SK-N-SH treated with all-trans-retinoic acid at 6 μM for 48 hours (cell line): Measurements from ENCODE around the gene MIPEP.

Experiments
- ATAC-seq: fragments of 200-7000 bp; cut with Tn5 transposase; 3 replicates; pipeline ENCODE4 v1.9.1; 2020; ENCODE audit warnings: mild to moderate bottlenecking, moderate library complexity
- ARNTL ChIP-seq: fragments of 450-650 bp; formaldehyde crosslinking; IDR thresholded peaks from 2 replicates; pipeline ENCODE4 v1.5.0; 2020; ENCODE audit warnings: low read depth, mild to moderate bottlenecking, moderate library complexity, borderline replicate concordance
- BACH2 ChIP-seq: fragments of 250-450 bp; sonication (Bioruptor Pico); IDR thresholded peaks from 2 replicates; pipeline ENCODE4 v1.9.0; 2021; ENCODE audit warnings: mild to moderate bottlenecking, borderline replicate concordance
- CSDC2 ChIP-seq: fragments of 250-450 bp; sonication (Bioruptor Pico); IDR thresholded peaks from 2 replicates; pipeline ENCODE4 v1.5.0; 2020; ENCODE audit warnings: mild to moderate bottlenecking, moderate library complexity
- ESRRG ChIP-seq: fragments of 250-450 bp; sonication (Bioruptor Pico); IDR thresholded peaks from 2 replicates; pipeline ENCODE4 v1.6.1; 2021; ENCODE audit warnings: mild to moderate bottlenecking
- GLIS3 ChIP-seq: fragments of 250-450 bp; sonication (Bioruptor Pico); IDR thresholded peaks from 2 replicates; pipeline ENCODE4 v1.5.0; 2020; ENCODE audit warnings: mild to moderate bottlenecking, moderate library complexity
- ISL1 ChIP-seq: fragments of 250-450 bp; sonication (Bioruptor Pico); IDR thresholded peaks from 2 replicates; pipeline ENCODE4 v2.1.2; 2022; ENCODE audit warnings: mild to moderate bottlenecking, moderate library complexity
- PPARA ChIP-seq: fragments of 250-450 bp; sonication (Bioruptor Pico); IDR thresholded peaks from 2 replicates; pipeline ENCODE4 v1.5.0; 2020; ENCODE audit warnings: mild to moderate bottlenecking, borderline replicate concordance
- RARB ChIP-seq: fragments of 250-450 bp; sonication (Bioruptor Pico); IDR thresholded peaks from 2 replicates; pipeline ENCODE4 v1.8.0; 2021; ENCODE audit warnings: mild to moderate bottlenecking, moderate library complexity
- SNAI2 ChIP-seq: fragments of 250-450 bp; sonication (Bioruptor Pico); IDR thresholded peaks from 2 replicates; pipeline ENCODE4 v1.5.0; 2020; ENCODE audit warnings: mild to moderate bottlenecking, moderate library complexity
- TCF4 ChIP-seq: fragments of 250-450 bp; sonication (Bioruptor Pico); IDR thresholded peaks from 2 replicates; pipeline ENCODE4 v1.8.0; 2021; ENCODE audit warnings: mild to moderate bottlenecking, moderate library complexity, borderline replicate concordance
- ZC3H10 ChIP-seq: fragments of 250-450 bp; sonication (Bioruptor Pico); IDR thresholded peaks from 2 replicates; pipeline ENCODE4 v1.5.1; 2021; ENCODE audit warnings: mild to moderate bottlenecking, moderate library complexity
- ZFP3 ChIP-seq: fragments of 250-450 bp; sonication (Bioruptor Pico); IDR thresholded peaks from 2 replicates; pipeline ENCODE4 v1.5.0; 2020; ENCODE audit warnings: mild to moderate bottlenecking, moderate library complexity
- ZFP30 ChIP-seq: fragments of 450-650 bp; formaldehyde crosslinking; IDR thresholded peaks from 2 replicates; pipeline ENCODE4 v1.5.0; 2022; ENCODE audit warnings: mild to moderate bottlenecking, moderate library complexity
- ZNF565 ChIP-seq: fragments of 450-650 bp; formaldehyde crosslinking; conservative IDR thresholded peaks from 2 replicates; pipeline ENCODE4 v1.5.0; 2020; ENCODE audit warnings: low read depth, mild to moderate bottlenecking, moderate library complexity
- ZNF70 ChIP-seq: fragments of 450-650 bp; formaldehyde crosslinking; IDR thresholded peaks from 2 replicates; pipeline ENCODE4 v1.5.0; 2020; ENCODE audit warnings: mild to moderate bottlenecking, moderate library complexity
- ZNF8 ChIP-seq: fragments of 450-650 bp; formaldehyde crosslinking; IDR thresholded peaks from 2 replicates; pipeline ENCODE4 v1.5.0; 2020; ENCODE audit warnings: mild to moderate bottlenecking, moderate library complexity
- TF ChIP-seq, protein P1 (sequence below): fragments of 250-450 bp; sonication (Bioruptor Pico); IDR thresholded peaks from 2 replicates; pipeline ENCODE4 v1.8.0; 2021; ENCODE audit warnings: low read depth, mild to moderate bottlenecking, moderate library complexity, borderline replicate concordance
- TF ChIP-seq, protein P2 (sequence below): fragments of 250-450 bp; sonication (Bioruptor Pico); IDR thresholded peaks from 2 replicates; pipeline ENCODE4 v1.5.1; 2021; ENCODE audit warnings: mild to moderate bottlenecking, moderate library complexity
- TF ChIP-seq, protein P3 (sequence below): fragments of 250-450 bp; sonication (Bioruptor Pico); IDR thresholded peaks from 2 replicates; pipeline ENCODE4 v1.5.0; 2020; ENCODE audit warnings: mild to moderate bottlenecking, moderate library complexity
- TF ChIP-seq, protein P4 (sequence below): fragments of 250-450 bp; sonication (Bioruptor Pico); IDR thresholded peaks from 2 replicates; pipeline ENCODE4 v1.5.1; 2020; ENCODE audit warnings: low read depth, mild to moderate bottlenecking, moderate library complexity

Gene MIPEP

DNA sequence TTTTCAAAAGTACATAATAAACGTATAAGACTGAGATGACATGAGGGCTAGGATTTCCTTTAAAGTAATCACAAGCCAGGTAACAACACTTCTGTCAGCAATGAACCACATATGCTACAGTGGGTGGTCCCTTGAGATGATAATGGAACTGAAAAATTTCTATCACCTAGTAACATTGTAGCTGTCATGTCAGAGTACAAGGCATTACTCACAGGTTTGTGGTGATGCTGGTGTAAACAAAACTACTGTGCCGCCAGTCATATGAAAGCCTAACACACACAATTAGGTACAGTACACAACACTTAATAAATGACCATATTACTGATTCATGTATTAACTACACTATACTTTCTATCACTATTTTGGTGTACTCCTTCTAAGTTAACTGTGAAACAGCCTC is 36.8 kb downstream of the MIPEP start (continued):
- TF ChIP-seq, protein P1, sequence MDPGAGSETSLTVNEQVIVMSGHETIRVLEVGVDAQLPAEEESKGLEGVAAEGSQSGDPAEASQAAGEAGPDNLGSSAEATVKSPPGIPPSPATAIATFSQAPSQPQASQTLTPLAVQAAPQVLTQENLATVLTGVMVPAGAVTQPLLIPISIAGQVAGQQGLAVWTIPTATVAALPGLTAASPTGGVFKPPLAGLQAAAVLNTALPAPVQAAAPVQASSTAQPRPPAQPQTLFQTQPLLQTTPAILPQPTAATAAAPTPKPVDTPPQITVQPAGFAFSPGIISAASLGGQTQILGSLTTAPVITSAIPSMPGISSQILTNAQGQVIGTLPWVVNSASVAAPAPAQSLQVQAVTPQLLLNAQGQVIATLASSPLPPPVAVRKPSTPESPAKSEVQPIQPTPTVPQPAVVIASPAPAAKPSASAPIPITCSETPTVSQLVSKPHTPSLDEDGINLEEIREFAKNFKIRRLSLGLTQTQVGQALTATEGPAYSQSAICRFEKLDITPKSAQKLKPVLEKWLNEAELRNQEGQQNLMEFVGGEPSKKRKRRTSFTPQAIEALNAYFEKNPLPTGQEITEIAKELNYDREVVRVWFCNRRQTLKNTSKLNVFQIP, result no peak
- TF ChIP-seq ZNF8 (CRISPR knock-in tag), result no peak

DNA sequence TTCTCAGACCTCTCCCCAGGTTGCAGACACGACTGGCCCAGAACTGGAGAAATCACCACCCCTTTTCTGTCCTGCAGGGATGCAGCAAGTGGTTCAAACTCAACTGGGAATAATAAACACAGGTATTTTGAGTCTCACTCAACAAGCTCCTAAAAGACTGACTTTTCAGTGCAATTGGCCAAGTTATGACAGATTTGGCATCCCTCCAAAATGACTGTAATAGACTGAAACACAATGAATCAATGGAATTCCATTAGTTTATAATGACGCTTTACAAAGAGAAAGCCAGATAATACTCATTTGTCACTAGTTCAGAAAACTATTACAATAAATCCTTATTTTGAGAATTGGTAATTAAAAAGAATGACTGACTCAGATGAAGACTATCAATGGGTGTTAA is 38.1 kb downstream of the MIPEP start:
- TF ChIP-seq ISL1 (CRISPR knock-in tag), result peak; percentile 66
- TF ChIP-seq CSDC2 (CRISPR knock-in tag), result no peak
- ATAC-seq, result no peak

DNA sequence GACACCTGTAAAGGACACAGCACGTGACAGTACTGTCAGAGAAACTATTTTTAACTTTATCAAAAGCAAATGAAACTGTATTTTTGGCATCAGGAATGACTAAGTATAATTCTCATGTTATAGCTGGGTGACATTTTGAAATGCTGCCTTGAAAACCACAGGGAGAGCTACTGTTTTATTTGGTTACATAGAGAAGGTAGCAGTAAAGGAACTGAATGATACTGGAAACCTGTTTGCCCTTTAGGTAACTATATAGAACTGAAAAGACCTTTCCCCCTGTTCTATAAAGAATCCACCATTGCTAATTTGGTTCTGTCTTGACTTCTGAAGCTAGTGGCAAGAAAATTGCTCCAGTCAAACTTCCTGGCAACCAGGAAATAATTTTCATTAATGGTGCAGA is 39.1 kb downstream of the MIPEP start:
- ATAC-seq, result no peak
- TF ChIP-seq, protein P2, sequence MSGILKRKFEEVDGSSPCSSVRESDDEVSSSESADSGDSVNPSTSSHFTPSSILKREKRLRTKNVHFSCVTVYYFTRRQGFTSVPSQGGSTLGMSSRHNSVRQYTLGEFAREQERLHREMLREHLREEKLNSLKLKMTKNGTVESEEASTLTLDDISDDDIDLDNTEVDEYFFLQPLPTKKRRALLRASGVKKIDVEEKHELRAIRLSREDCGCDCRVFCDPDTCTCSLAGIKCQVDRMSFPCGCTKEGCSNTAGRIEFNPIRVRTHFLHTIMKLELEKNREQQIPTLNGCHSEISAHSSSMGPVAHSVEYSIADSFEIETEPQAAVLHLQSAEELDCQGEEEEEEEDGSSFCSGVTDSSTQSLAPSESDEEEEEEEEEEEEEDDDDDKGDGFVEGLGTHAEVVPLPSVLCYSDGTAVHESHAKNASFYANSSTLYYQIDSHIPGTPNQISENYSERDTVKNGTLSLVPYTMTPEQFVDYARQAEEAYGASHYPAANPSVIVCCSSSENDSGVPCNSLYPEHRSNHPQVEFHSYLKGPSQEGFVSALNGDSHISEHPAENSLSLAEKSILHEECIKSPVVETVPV (CRISPR knock-in tag), result no peak
- TF ChIP-seq, protein P3, sequence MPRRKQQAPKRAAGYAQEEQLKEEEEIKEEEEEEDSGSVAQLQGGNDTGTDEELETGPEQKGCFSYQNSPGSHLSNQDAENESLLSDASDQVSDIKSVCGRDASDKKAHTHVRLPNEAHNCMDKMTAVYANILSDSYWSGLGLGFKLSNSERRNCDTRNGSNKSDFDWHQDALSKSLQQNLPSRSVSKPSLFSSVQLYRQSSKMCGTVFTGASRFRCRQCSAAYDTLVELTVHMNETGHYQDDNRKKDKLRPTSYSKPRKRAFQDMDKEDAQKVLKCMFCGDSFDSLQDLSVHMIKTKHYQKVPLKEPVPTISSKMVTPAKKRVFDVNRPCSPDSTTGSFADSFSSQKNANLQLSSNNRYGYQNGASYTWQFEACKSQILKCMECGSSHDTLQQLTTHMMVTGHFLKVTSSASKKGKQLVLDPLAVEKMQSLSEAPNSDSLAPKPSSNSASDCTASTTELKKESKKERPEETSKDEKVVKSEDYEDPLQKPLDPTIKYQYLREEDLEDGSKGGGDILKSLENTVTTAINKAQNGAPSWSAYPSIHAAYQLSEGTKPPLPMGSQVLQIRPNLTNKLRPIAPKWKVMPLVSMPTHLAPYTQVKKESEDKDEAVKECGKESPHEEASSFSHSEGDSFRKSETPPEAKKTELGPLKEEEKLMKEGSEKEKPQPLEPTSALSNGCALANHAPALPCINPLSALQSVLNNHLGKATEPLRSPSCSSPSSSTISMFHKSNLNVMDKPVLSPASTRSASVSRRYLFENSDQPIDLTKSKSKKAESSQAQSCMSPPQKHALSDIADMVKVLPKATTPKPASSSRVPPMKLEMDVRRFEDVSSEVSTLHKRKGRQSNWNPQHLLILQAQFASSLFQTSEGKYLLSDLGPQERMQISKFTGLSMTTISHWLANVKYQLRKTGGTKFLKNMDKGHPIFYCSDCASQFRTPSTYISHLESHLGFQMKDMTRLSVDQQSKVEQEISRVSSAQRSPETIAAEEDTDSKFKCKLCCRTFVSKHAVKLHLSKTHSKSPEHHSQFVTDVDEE (CRISPR knock-in tag), result no peak
- TF ChIP-seq CSDC2 (CRISPR knock-in tag), result no peak
- TF ChIP-seq ARNTL (CRISPR knock-in tag), result no peak
- no peak for TF ChIP-seq ZC3H10 (CRISPR knock-in tag)
- no peak for TF ChIP-seq ISL1 (CRISPR knock-in tag)

DNA sequence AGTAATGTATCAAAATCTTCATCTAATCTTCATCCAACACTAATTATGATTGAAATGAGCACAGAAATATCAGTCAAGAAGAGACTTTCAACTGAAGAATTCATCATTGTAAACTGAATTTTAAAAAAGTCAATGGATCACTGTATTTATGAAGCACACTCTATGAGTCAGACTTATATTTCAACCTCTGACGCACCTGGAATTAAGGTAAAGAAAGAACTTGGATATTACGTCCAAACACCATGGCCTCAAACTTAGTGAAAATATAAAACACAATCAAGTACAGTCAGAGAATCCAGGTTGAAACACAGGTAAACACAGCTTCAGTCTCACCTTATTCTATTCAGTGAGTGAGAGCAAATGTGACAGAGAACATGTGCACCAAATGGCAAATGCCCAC is 39.5 kb downstream of the MIPEP start:
- ATAC-seq, result no peak
- TF ChIP-seq RARB (no peak), ESRRG (CRISPR knock-in tag) (no peak), ZNF565 (no peak), GLIS3 (no peak), ZFP30 (no peak), ZNF70 (CRISPR knock-in tag) (no peak), ZFP3 (CRISPR knock-in tag) (no peak), PPARA (CRISPR knock-in tag) (no peak), ZNF8 (CRISPR knock-in tag) (no peak), SNAI2 (CRISPR knock-in tag) (no peak), ARNTL (CRISPR knock-in tag) (no peak), BACH2 (CRISPR knock-in tag) (no peak), ISL1 (CRISPR knock-in tag) (no peak), ZC3H10 (CRISPR knock-in tag) (no peak), TCF4 (CRISPR knock-in tag) (no peak)
- TF ChIP-seq, protein P4, sequence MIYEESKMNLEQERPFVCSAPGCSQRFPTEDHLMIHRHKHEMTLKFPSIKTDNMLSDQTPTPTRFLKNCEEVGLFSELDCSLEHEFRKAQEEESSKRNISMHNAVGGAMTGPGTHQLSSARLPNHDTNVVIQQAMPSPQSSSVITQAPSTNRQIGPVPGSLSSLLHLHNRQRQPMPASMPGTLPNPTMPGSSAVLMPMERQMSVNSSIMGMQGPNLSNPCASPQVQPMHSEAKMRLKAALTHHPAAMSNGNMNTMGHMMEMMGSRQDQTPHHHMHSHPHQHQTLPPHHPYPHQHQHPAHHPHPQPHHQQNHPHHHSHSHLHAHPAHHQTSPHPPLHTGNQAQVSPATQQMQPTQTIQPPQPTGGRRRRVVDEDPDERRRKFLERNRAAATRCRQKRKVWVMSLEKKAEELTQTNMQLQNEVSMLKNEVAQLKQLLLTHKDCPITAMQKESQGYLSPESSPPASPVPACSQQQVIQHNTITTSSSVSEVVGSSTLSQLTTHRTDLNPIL (CRISPR knock-in tag), result no peak
- TF ChIP-seq, protein P3 (CRISPR knock-in tag), result no peak
- TF ChIP-seq, protein P1, result no peak
- TF ChIP-seq, protein P2 (CRISPR knock-in tag), result no peak
- TF ChIP-seq, all 23 proteins: peak for 0
